ENCODE data around the gene DENND6B.
"Not testable (repeated sequence)": the region's sequence is repeated elsewhere in the genome, so short reads cannot be mapped to it uniquely, and the experiment has no call there.

Gene DENND6B

GRCh38 chr22:50326956-50327710 lies at the start of gene DENND6B:
DENND6B (minus strand) TSS chr22:50327012; CDS start chr22:50326988, 24 bp downstream.
- Mint-ChIP-seq H3K27ac (peak within 1 kb of the TSS; percentile 40), H3K4me1 (ENCODE audit: low read depth) (peaks cover 35% of the 10 kb centered on the region), H3K9me3 (no peaks in the 10 kb centered on the region), H3K4me3 (peak within 1 kb of the TSS; percentile 80), H3K36me3 (ENCODE audit: low read depth) (no peaks in the 10 kb centered on the region), H3K27me3 (peaks cover 10% of the 10 kb centered on the region)

GRCh38 chr22:50376085-50376651 lies 49.4 kb upstream of the DENND6B start:
- no peaks in the 10 kb centered on the region for H3K27me3 Mint-ChIP-seq
- no peaks in the 10 kb centered on the region for H3K9me3 Mint-ChIP-seq
- H3K27ac Mint-ChIP-seq, result peak overlapping the region; percentile 16
- peaks cover 9% of the 10 kb centered on the region for H3K4me1 Mint-ChIP-seq (ENCODE audit: low read depth)
- H3K36me3 Mint-ChIP-seq (ENCODE audit: low read depth), result peaks cover 44% of the 10 kb centered on the region
- H3K4me3 Mint-ChIP-seq, result no peak overlapping the region

GRCh38 chr22:50371101-50371648 lies 44.4 kb upstream of the DENND6B start:
- Mint-ChIP-seq H3K9me3 (no peaks in the 10 kb centered on the region), H3K27ac (no peak overlapping the region), H3K4me1 (ENCODE audit: low read depth) (peaks cover 3% of the 10 kb centered on the region), H3K4me3 (no peak overlapping the region), H3K27me3 (no peaks in the 10 kb centered on the region), H3K36me3 (ENCODE audit: low read depth) (peaks cover 43% of the 10 kb centered on the region)

GRCh38 chr22:50367778-50368500 lies 41.1 kb upstream of the DENND6B start:
- Mint-ChIP-seq H3K27ac (no peak overlapping the region), H3K4me3 (no peak overlapping the region), H3K27me3 (no peaks in the 10 kb centered on the region), H3K9me3 (no peaks in the 10 kb centered on the region), H3K36me3 (ENCODE audit: low read depth) (peaks cover 28% of the 10 kb centered on the region), H3K4me1 (ENCODE audit: low read depth) (peaks cover 10% of the 10 kb centered on the region)

- peaks cover 42% of the 10 kb centered on the region for H3K4me1 Mint-ChIP-seq (ENCODE audit: low read depth)
- not testable (repeated sequence) for H3K4me3 Mint-ChIP-seq, H3K27ac Mint-ChIP-seq
These were observed 37.0 kb upstream of the DENND6B start for GRCh38 chr22:50363803-50364194.

GRCh38 chr22:50363166-50363802 lies 36.5 kb upstream of the DENND6B start:
- no peak overlapping the region for H3K4me3 Mint-ChIP-seq
- H3K27ac Mint-ChIP-seq, result peak overlapping the region; percentile 36
- peaks cover 42% of the 10 kb centered on the region for H3K4me1 Mint-ChIP-seq (ENCODE audit: low read depth)
- H3K36me3 Mint-ChIP-seq (ENCODE audit: low read depth), result peaks cover 36% of the 10 kb centered on the region
- H3K27me3 Mint-ChIP-seq, result no peaks in the 10 kb centered on the region
- H3K9me3 Mint-ChIP-seq, result no peaks in the 10 kb centered on the region

More at GRCh38 chr22:50363803-50364194, 37.0 kb upstream of the DENND6B start:
- not testable (repeated sequence) for H3K27me3 Mint-ChIP-seq, H3K9me3 Mint-ChIP-seq
- H3K36me3 Mint-ChIP-seq (ENCODE audit: low read depth), result peaks cover 39% of the 10 kb centered on the region

- H3K9me3 Mint-ChIP-seq, result no peaks in the 10 kb centered on the region
- peak overlapping the region; percentile 34 for H3K4me3 Mint-ChIP-seq
- peak overlapping the region; percentile 87 for H3K27ac Mint-ChIP-seq
- H3K4me1 Mint-ChIP-seq (ENCODE audit: low read depth), result peaks cover 50% of the 10 kb centered on the region
- H3K27me3 Mint-ChIP-seq, result no peaks in the 10 kb centered on the region
- H3K36me3 Mint-ChIP-seq (ENCODE audit: low read depth), result peaks cover 28% of the 10 kb centered on the region
These were observed 34.9 kb upstream of the DENND6B start for GRCh38 chr22:50361688-50362087.

- peaks cover 28% of the 10 kb centered on the region for H3K36me3 Mint-ChIP-seq (ENCODE audit: low read depth)
- peak overlapping the region; percentile 87 for H3K27ac Mint-ChIP-seq
- peak overlapping the region; percentile 34 for H3K4me3 Mint-ChIP-seq
- H3K9me3 Mint-ChIP-seq, result no peaks in the 10 kb centered on the region
- no peaks in the 10 kb centered on the region for H3K27me3 Mint-ChIP-seq
- H3K4me1 Mint-ChIP-seq (ENCODE audit: low read depth), result peaks cover 50% of the 10 kb centered on the region
These were observed 34.4 kb upstream of the DENND6B start for GRCh38 chr22:50361222-50361621.

GRCh38 chr22:50360578-50360977 lies 33.8 kb upstream of the DENND6B start:
- H3K9me3 Mint-ChIP-seq, result no peaks in the 10 kb centered on the region
- H3K4me3 Mint-ChIP-seq, result no peak overlapping the region
- no peaks in the 10 kb centered on the region for H3K27me3 Mint-ChIP-seq
- H3K4me1 Mint-ChIP-seq (ENCODE audit: low read depth), result peaks cover 46% of the 10 kb centered on the region
- H3K36me3 Mint-ChIP-seq (ENCODE audit: low read depth), result peaks cover 28% of the 10 kb centered on the region
- peak overlapping the region; percentile 87 for H3K27ac Mint-ChIP-seq

- peaks cover 38% of the 10 kb centered on the region for H3K4me1 Mint-ChIP-seq (ENCODE audit: low read depth)
- no peak overlapping the region for H3K27ac Mint-ChIP-seq
- H3K9me3 Mint-ChIP-seq, result no peaks in the 10 kb centered on the region
- peaks cover 28% of the 10 kb centered on the region for H3K36me3 Mint-ChIP-seq (ENCODE audit: low read depth)
- H3K27me3 Mint-ChIP-seq, result no peaks in the 10 kb centered on the region
- H3K4me3 Mint-ChIP-seq, result no peak overlapping the region
These were observed 30.9 kb upstream of the DENND6B start for GRCh38 chr22:50357756-50358155.

- H3K36me3 Mint-ChIP-seq (ENCODE audit: low read depth), result peaks cover 28% of the 10 kb centered on the region
- peak overlapping the region; percentile 42 for H3K27ac Mint-ChIP-seq
- no peaks in the 10 kb centered on the region for H3K27me3 Mint-ChIP-seq
- H3K4me1 Mint-ChIP-seq (ENCODE audit: low read depth), result peaks cover 32% of the 10 kb centered on the region
- H3K4me3 Mint-ChIP-seq, result no peak overlapping the region
- no peaks in the 10 kb centered on the region for H3K9me3 Mint-ChIP-seq
These were observed 30.4 kb upstream of the DENND6B start for GRCh38 chr22:50357222-50357621.

GRCh38 chr22:50356186-50356585 lies 29.4 kb upstream of the DENND6B start:
- Mint-ChIP-seq H3K36me3 (ENCODE audit: low read depth) (peaks cover 22% of the 10 kb centered on the region), H3K4me1 (ENCODE audit: low read depth) (peaks cover 22% of the 10 kb centered on the region), H3K27ac (no peak overlapping the region), H3K9me3 (no peaks in the 10 kb centered on the region), H3K27me3 (no peaks in the 10 kb centered on the region), H3K4me3 (no peak overlapping the region)

- no peak overlapping the region for H3K4me3 Mint-ChIP-seq
- peaks cover 8% of the 10 kb centered on the region for H3K36me3 Mint-ChIP-seq (ENCODE audit: low read depth)
- no peaks in the 10 kb centered on the region for H3K9me3 Mint-ChIP-seq
- no peaks in the 10 kb centered on the region for H3K4me1 Mint-ChIP-seq (ENCODE audit: low read depth)
- no peak overlapping the region for H3K27ac Mint-ChIP-seq
- H3K27me3 Mint-ChIP-seq, result no peaks in the 10 kb centered on the region
These were observed 21.2 kb upstream of the DENND6B start for GRCh38 chr22:50348058-50348457.

GRCh38 chr22:50347157-50347556 lies 20.3 kb upstream of the DENND6B start:
- Mint-ChIP-seq H3K4me3 (no peak overlapping the region), H3K36me3 (ENCODE audit: low read depth) (peaks cover 8% of the 10 kb centered on the region), H3K27ac (no peak overlapping the region), H3K4me1 (ENCODE audit: low read depth) (peaks cover 4% of the 10 kb centered on the region), H3K27me3 (no peaks in the 10 kb centered on the region), H3K9me3 (no peaks in the 10 kb centered on the region)

Measured in stimulated activated naive CD8-positive, alpha-beta T cell treated with anti-CD3 and anti-CD28 coated beads, Interleukin-15, Interleukin-2, amounts not matched to agents 100 ng/mL and 50 ng/mL, for 24 hours (primary cell).